ENCODE data around the gene NR6A1.

DNA sequence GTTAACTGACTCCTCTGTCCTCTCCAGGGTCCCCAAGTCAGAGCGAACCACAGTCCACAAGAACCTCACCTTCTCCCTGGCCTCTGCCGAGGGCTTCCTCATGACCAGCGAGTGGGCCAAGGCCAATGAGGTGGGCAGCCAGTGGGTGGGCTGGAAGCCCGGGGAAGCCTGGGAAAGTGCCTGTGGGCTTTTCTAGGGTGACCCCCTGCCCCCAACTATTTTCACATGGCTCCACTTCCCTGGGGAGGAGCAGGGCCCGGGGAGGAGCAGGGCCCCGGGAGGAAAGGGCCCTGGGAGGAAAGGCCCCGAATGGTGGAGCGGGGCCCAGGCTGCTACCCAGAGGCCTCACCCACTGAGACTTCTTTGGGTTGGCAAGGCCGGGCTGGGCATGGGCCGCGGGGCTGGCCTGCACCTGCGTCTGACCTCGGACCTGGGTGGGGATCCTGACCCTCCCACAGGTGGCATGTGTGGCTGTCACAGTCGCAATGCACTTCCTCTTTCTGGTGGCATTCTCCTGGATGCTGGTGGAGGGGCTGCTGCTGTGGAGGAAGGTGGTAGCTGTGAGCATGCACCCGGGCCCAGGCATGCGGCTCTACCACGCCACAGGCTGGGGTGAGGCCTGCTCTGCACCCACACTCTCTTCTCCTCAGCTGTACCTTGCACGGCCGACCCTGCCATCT lies 302.9 kb downstream of the NR6A1 start:
- TF ChIP-seq RARB (CRISPR knock-in tag; IDR thresholded peaks at IDR 0.05) (no peak), TOX (CRISPR knock-in tag; IDR thresholded peaks at IDR 0.05; ENCODE audit: borderline replicate concordance) (no peak)

All from SK-N-SH treated with all-trans-retinoic acid at 6 μM for 48 hours (cell line).